PC-9 (cell line): Measurements from ENCODE around the gene KCTD12.
"Not testable (repeated sequence)": the region's sequence is repeated elsewhere in the genome, so short reads cannot be mapped to it uniquely, and the experiment has no call there.

Source experiments
- EZH2 ChIP-seq: fragments of 200-600 bp; sonication (generic); IDR thresholded peaks from 2 replicates; pipeline ENCODE4 v1.8.0; 2017; ENCODE audit warnings: antibody characterized with exemption, low read depth
- TF ChIP-seq, protein P1 (sequence below): fragments of 200-600 bp; sonication (generic); conservative IDR thresholded peaks from 2 replicates; pipeline ENCODE4 v1.6.1; 2017; ENCODE audit warnings: mixed run types, antibody characterized with exemption, mild to moderate bottlenecking, moderate library complexity

DNA sequence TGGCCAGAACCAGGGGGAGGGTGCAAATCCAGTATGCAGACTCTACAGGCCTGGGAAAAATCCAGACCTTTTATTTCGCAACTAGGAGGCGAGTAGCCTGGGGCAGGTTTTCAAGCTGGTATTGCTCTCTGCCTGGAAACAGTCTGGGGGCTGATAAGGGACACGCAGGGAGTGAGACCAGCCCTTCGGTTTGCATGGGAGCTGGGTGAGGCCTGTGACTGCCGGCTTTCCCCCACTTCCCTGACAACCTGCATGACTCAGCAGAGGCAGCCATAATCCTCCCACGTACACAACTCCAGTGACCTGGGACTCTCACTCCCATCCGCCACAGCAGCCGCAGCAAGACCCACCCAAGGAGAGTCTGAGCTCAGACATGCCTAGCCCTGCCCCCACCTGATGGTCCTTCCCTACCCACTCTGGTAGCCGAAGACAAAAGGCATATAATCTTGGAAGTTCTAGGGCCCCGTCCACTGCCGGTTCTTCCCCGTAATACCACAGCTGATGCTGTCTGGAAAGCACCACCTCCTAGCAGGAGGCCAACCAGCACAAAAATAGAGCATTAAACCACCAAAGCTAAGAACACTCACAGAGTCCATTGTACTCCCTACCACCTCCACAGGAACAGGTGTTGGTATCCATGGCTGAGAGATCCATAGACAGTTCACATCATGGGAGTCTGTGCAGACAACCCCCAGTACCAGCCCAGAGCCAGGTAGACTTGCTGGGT is 31.7 kb upstream of the KCTD12 start:
- TF ChIP-seq EZH2, result not testable (repeated sequence)
- TF ChIP-seq, protein P1, sequence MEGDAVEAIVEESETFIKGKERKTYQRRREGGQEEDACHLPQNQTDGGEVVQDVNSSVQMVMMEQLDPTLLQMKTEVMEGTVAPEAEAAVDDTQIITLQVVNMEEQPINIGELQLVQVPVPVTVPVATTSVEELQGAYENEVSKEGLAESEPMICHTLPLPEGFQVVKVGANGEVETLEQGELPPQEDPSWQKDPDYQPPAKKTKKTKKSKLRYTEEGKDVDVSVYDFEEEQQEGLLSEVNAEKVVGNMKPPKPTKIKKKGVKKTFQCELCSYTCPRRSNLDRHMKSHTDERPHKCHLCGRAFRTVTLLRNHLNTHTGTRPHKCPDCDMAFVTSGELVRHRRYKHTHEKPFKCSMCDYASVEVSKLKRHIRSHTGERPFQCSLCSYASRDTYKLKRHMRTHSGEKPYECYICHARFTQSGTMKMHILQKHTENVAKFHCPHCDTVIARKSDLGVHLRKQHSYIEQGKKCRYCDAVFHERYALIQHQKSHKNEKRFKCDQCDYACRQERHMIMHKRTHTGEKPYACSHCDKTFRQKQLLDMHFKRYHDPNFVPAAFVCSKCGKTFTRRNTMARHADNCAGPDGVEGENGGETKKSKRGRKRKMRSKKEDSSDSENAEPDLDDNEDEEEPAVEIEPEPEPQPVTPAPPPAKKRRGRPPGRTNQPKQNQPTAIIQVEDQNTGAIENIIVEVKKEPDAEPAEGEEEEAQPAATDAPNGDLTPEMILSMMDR, result not testable (repeated sequence)
